Neural progenitor cell (in vitro differentiated cells): ENCODE data around the gene RAPGEF6. TPM values are rescaled to one million over a fixed set of nuclear protein-coding genes. Genes with fewer than 3 reads are reported as not detected.

Experiments used
- DNase-seq: peaks from one replicate; pipeline ENCODE4 v3.0.0-alpha.2; 2016; ENCODE audit warnings: low spot score
- H2AFZ ChIP-seq: fragments of 200-600 bp; sonication (generic); replicated peaks from 2 replicates; pipeline ENCODE4 v1.6.1; 2016; ENCODE audit warnings: antibody characterized with exemption
- H3F3A ChIP-seq: fragments of 200-600 bp; sonication (generic); 2 replicates; pipeline ENCODE4 v1.6.1; 2016; ENCODE audit warnings: antibody characterized with exemption, low read depth
- H3K27ac ChIP-seq: fragments of 200-600 bp; sonication (generic); 2 replicates; pipeline ENCODE4 v1.5.1; 2016; ENCODE audit warnings: mild to moderate bottlenecking
- H3K27me3 ChIP-seq: fragments of 200-600 bp; sonication (generic); 2 replicates; pipeline ENCODE4 v1.6.1; 2016; ENCODE audit warnings: mild to moderate bottlenecking, moderate library complexity
- H3K36me3 ChIP-seq: fragments of 200-600 bp; sonication (generic); 2 replicates; pipeline ENCODE4 v1.5.1; 2016
- H3K4me1 ChIP-seq: fragments of 200-600 bp; sonication (generic); 2 replicates; pipeline ENCODE4 v1.6.1; 2016; ENCODE audit warnings: mixed run types
- H3K4me2 ChIP-seq: fragments of 200-600 bp; sonication (generic); 2 replicates; pipeline ENCODE4 v1.6.1; 2016
- H3K4me3 ChIP-seq: fragments of 200-600 bp; sonication (generic); 2 replicates; pipeline ENCODE4 v1.5.1; 2016
- H3K79me2 ChIP-seq: fragments of 200-600 bp; sonication (generic); 2 replicates; pipeline ENCODE4 v1.6.1; 2016; ENCODE audit warnings: low read depth
- H3K9ac ChIP-seq: fragments of 200-600 bp; sonication (generic); 2 replicates; pipeline ENCODE4 v1.6.1; 2016
- H3K9me3 ChIP-seq: fragments of 200-600 bp; sonication (generic); 2 replicates; pipeline ENCODE4 v1.5.1; 2016; ENCODE audit warnings: low read depth
- H4K20me1 ChIP-seq: fragments of 200-600 bp; sonication (generic); 2 replicates; pipeline ENCODE4 v1.6.1; 2016; ENCODE audit warnings: low read depth
- H3K27ac Mint-ChIP-seq: 3 replicates; pipeline ENCODE4 v1.8.0; 2021; ENCODE audit warnings: mixed read lengths
- H3K27me3 Mint-ChIP-seq: 2 replicates; pipeline ENCODE4 v1.8.0; 2022; ENCODE audit warnings: low read depth, mild to moderate bottlenecking, inconsistent platforms, moderate library complexity, mixed read lengths; ENCODE audit not compliant: insufficient read depth
- H3K36me3 Mint-ChIP-seq: 3 replicates; pipeline ENCODE4 v1.8.0; 2021; ENCODE audit warnings: mixed read lengths
- H3K4me1 Mint-ChIP-seq: 3 replicates; pipeline ENCODE4 v1.8.0; 2021; ENCODE audit warnings: mixed read lengths
- H3K4me3 Mint-ChIP-seq: 3 replicates; pipeline ENCODE4 v1.8.0; 2021; ENCODE audit warnings: mild to moderate bottlenecking, moderate library complexity, mixed read lengths
- H3K9me3 Mint-ChIP-seq: 3 replicates; pipeline ENCODE4 v1.8.0; 2020; ENCODE audit warnings: mixed read lengths
- EZH2 ChIP-seq: fragments of 200-600 bp; sonication (generic); IDR thresholded peaks from 2 replicates; pipeline ENCODE4 v1.6.1; 2017; ENCODE audit warnings: antibody characterized with exemption, mild to moderate bottlenecking, moderate library complexity
- EZH2phosphoT487 ChIP-seq: fragments of 200-600 bp; sonication (generic); IDR thresholded peaks from 2 replicates; pipeline ENCODE4 v1.6.1; 2017; ENCODE audit warnings: antibody characterized with exemption
- total RNA-seq: library from RNA; depleted of rRNA; stranded (reverse); fragments of >200 nt; gene quantifications from 2 replicates; pipeline ENCODE4 v1.2.3, GENCODE V29; 2015; ENCODE audit warnings: low replicate concordance
- TF ChIP-seq, protein P1 (sequence below): fragments of 200-600 bp; sonication (generic); IDR thresholded peaks from 2 replicates; pipeline ENCODE4 v1.5.1; 2017; ENCODE audit warnings: antibody characterized with exemption, mild to moderate bottlenecking

RAPGEF6 gene
- total RNA-seq, 1 donor from 2014 or later, result 18.1 TPM

DNA sequence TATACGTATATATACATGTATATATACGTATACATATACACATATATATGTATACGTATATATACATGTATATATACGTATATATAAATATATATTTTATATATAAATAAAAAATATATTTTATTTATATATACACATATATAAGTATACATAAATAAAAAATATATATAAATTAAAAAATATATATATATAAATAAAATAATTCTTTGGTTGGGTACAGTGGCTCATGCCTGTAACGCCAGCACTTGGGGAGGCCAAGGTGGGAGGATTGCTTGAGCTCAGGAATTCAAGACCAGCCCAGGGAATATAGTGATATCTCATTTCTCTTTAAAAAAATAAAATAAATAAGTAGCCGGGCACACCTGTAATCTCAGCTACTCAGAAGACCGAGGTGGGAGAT lies 216.2 kb downstream of the RAPGEF6 start:
- DNase-seq, result no peak
- Mint-ChIP-seq H3K4me1 (no peaks in the 10 kb centered on the region), H3K27me3 (no peaks in the 10 kb centered on the region), H3K27ac (no peak overlapping the region), H3K9me3 (no peaks in the 10 kb centered on the region), H3K4me3 (no peak overlapping the region), H3K36me3 (peaks cover 12% of the 10 kb centered on the region)
- Histone ChIP-seq H2AFZ (no peak overlapping the region), H3K4me2 (no peak overlapping the region), H3K27ac (no peak overlapping the region), H3K36me3 (no peaks in the 10 kb centered on the region), H3K4me1 (no peaks in the 10 kb centered on the region), H4K20me1 (no peaks in the 10 kb centered on the region), H3F3A (no peaks in the 10 kb centered on the region), H3K9me3 (no peaks in the 10 kb centered on the region), H3K79me2 (no peaks in the 10 kb centered on the region), H3K9ac (no peak overlapping the region), H3K4me3 (no peak overlapping the region), H3K27me3 (no peaks in the 10 kb centered on the region)
- TF ChIP-seq EZH2 (no peak), EZH2phosphoT487 (no peak)
- TF ChIP-seq, protein P1, sequence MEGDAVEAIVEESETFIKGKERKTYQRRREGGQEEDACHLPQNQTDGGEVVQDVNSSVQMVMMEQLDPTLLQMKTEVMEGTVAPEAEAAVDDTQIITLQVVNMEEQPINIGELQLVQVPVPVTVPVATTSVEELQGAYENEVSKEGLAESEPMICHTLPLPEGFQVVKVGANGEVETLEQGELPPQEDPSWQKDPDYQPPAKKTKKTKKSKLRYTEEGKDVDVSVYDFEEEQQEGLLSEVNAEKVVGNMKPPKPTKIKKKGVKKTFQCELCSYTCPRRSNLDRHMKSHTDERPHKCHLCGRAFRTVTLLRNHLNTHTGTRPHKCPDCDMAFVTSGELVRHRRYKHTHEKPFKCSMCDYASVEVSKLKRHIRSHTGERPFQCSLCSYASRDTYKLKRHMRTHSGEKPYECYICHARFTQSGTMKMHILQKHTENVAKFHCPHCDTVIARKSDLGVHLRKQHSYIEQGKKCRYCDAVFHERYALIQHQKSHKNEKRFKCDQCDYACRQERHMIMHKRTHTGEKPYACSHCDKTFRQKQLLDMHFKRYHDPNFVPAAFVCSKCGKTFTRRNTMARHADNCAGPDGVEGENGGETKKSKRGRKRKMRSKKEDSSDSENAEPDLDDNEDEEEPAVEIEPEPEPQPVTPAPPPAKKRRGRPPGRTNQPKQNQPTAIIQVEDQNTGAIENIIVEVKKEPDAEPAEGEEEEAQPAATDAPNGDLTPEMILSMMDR, result no peak

GRCh38 chr5:131417240-131417869 lies 217.7 kb downstream of the RAPGEF6 start:
- no peaks in the 10 kb centered on the region for H3K9me3 Mint-ChIP-seq
- Histone ChIP-seq H3K9me3 (no peaks in the 10 kb centered on the region), H3F3A (no peaks in the 10 kb centered on the region), H3K36me3 (no peaks in the 10 kb centered on the region), H3K27ac (no peak overlapping the region), H3K4me3 (no peak overlapping the region), H3K4me1 (no peaks in the 10 kb centered on the region), H3K9ac (no peak overlapping the region), H3K79me2 (no peaks in the 10 kb centered on the region), H3K4me2 (no peak overlapping the region), H4K20me1 (no peaks in the 10 kb centered on the region), H3K27me3 (no peaks in the 10 kb centered on the region), H2AFZ (no peak overlapping the region)
- H3K36me3 Mint-ChIP-seq, result peaks cover 13% of the 10 kb centered on the region
- no peak for TF ChIP-seq EZH2
- TF ChIP-seq, protein P1, result peak; percentile 87
- H3K4me1 Mint-ChIP-seq, result no peaks in the 10 kb centered on the region
- H3K4me3 Mint-ChIP-seq, result no peak overlapping the region
- no peaks in the 10 kb centered on the region for H3K27me3 Mint-ChIP-seq
- DNase-seq, result peak; percentile 85
- H3K27ac Mint-ChIP-seq, result no peak overlapping the region

GRCh38 chr5:131416729-131417128 lies 218.3 kb downstream of the RAPGEF6 start:
- no peaks in the 10 kb centered on the region for H3K4me1 Mint-ChIP-seq
- Histone ChIP-seq H3F3A (no peaks in the 10 kb centered on the region), H3K36me3 (no peaks in the 10 kb centered on the region), H3K4me2 (no peak overlapping the region), H3K9me3 (no peaks in the 10 kb centered on the region), H3K9ac (no peak overlapping the region), H3K4me1 (no peaks in the 10 kb centered on the region), H3K79me2 (no peaks in the 10 kb centered on the region), H3K27me3 (no peaks in the 10 kb centered on the region), H4K20me1 (no peaks in the 10 kb centered on the region), H3K4me3 (no peak overlapping the region), H2AFZ (no peak overlapping the region), H3K27ac (no peak overlapping the region)
- no peaks in the 10 kb centered on the region for H3K27me3 Mint-ChIP-seq
- no peak overlapping the region for H3K27ac Mint-ChIP-seq
- no peak overlapping the region for H3K4me3 Mint-ChIP-seq
- TF ChIP-seq, protein P1, result no peak
- TF ChIP-seq EZH2phosphoT487, result no peak
- peaks cover 11% of the 10 kb centered on the region for H3K36me3 Mint-ChIP-seq
- no peak for DNase-seq
- H3K9me3 Mint-ChIP-seq, result no peaks in the 10 kb centered on the region
